Mammary epithelial cell (primary cell): ENCODE data around the gene SURF4.

Source experiments
- CTCF ChIP-seq, 2 donors: IDR thresholded peaks in 1 of 2; conservative IDR thresholded peaks in 1 of 2; 2 replicates each; pipeline ENCODE4 v1.5.1; 2011 to 2012; ENCODE audit warnings: inconsistent platforms in 2 of 2, low read length in 2 of 2, mild to moderate bottlenecking in 2 of 2, control low read depth in 1 of 2, low read depth in 1 of 2; ENCODE audit not compliant: insufficient read depth in 1 of 2; ENCODE audit errors: extremely low read depth in 1 of 2
- EZH2 ChIP-seq: IDR thresholded peaks from 2 replicates; pipeline ENCODE4 v1.6.1; 2012; ENCODE audit warnings: low read length, inconsistent platforms, borderline replicate concordance

GRCh38 chr9:133342570-133342969, 33.3 kb downstream of the SURF4 start:
- no peak for TF ChIP-seq CTCF (conservative IDR thresholded peaks at IDR 0.05 in 1 of 2, IDR thresholded peaks at IDR 0.05 in 1 of 2; ENCODE audit: extremely low read depth in 1 of 2, insufficient read depth in 1 of 2, low read depth in 1 of 2, low read length in 2 of 2)
- no peak for TF ChIP-seq EZH2
